Measurements from ENCODE around the gene LYSMD4.

LYSMD4 gene

GRCh38 chr15:99729327-99729726, 3.9 kb downstream of the LYSMD4 start:
- H3K4me1 ChIP-seq (ENCODE audit: control insufficient read depth, insufficient read depth, low read length), result peaks cover 12% of the 10 kb centered on the region
- no peak overlapping the region for H3K9ac ChIP-seq (ENCODE audit: low read depth, low read length)
- H3K27me3 ChIP-seq (ENCODE audit: control insufficient read depth, insufficient read depth, low read length), result peaks cover 9% of the 10 kb centered on the region
- peaks cover 4% of the 10 kb centered on the region for H3K9me3 ChIP-seq (ENCODE audit: control insufficient read depth, insufficient read depth, low read length)
- no peak overlapping the region for H3K4me3 ChIP-seq (ENCODE audit: low read depth, low read length)
- peaks cover 7% of the 10 kb centered on the region for H3K36me3 ChIP-seq (ENCODE audit: control insufficient read depth, insufficient read depth, low read length)

GRCh38 chr15:99728916-99729315, 4.3 kb downstream of the LYSMD4 start:
- Histone ChIP-seq H3K9me3 (ENCODE audit: control insufficient read depth, insufficient read depth, low read length) (peaks cover 4% of the 10 kb centered on the region), H3K4me3 (ENCODE audit: low read depth, low read length) (no peak overlapping the region), H3K9ac (ENCODE audit: low read depth, low read length) (no peak overlapping the region), H3K4me1 (ENCODE audit: control insufficient read depth, insufficient read depth, low read length) (peaks cover 12% of the 10 kb centered on the region), H3K27me3 (ENCODE audit: control insufficient read depth, insufficient read depth, low read length) (peaks cover 9% of the 10 kb centered on the region), H3K36me3 (ENCODE audit: control insufficient read depth, insufficient read depth, low read length) (peaks cover 7% of the 10 kb centered on the region)

DNA sequence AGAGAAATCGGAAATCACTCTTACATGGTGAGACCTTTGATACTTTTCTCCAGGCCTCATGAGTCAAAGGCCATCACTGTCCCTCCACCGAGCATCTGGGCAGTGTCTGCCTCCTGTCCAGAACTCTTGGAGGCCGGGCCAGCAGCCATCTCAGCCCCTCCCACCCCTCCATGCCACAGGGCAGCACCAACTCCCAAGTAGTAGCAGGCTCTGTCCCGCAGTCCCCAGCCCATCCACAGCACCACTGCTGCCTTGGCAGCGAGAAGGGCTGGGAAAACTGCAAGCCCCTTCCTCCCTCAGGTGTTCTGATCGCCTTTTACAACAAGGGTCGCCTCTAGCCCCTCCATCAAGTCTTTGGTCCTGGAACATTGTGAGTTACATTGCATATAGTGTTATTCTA, 5.5 kb downstream of the LYSMD4 start:
- peaks cover 4% of the 10 kb centered on the region for H3K9me3 ChIP-seq (ENCODE audit: control insufficient read depth, insufficient read depth, low read length)
- peaks cover 9% of the 10 kb centered on the region for H3K27me3 ChIP-seq (ENCODE audit: control insufficient read depth, insufficient read depth, low read length)
- no peak overlapping the region for H3K4me3 ChIP-seq (ENCODE audit: low read depth, low read length)
- H3K36me3 ChIP-seq (ENCODE audit: control insufficient read depth, insufficient read depth, low read length), result peaks cover 7% of the 10 kb centered on the region
- peaks cover 12% of the 10 kb centered on the region for H3K4me1 ChIP-seq (ENCODE audit: control insufficient read depth, insufficient read depth, low read length)
- no peak overlapping the region for H3K9ac ChIP-seq (ENCODE audit: low read depth, low read length)

DNA sequence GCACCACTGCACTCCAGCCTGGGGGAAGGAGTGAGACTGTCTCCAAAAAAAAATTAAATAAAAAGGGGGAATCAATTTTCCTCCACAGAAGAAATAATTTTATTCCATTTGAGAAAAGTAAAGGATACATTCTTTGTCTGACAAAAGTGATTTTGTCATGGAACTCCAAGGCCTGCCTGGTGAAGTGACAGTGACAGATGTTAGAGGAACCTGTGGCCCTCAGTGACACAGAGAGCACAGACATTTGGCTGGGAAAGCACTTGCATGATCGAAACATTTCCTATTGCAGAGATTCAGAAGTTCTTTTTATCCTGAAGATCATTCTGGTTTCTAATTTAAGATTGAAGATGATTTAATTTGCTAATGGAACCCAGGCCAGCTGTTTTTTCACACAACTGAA, 5.9 kb downstream of the LYSMD4 start:
- Histone ChIP-seq H3K36me3 (ENCODE audit: control insufficient read depth, insufficient read depth, low read length) (peaks cover 7% of the 10 kb centered on the region), H3K4me3 (ENCODE audit: low read depth, low read length) (no peak overlapping the region), H3K27me3 (ENCODE audit: control insufficient read depth, insufficient read depth, low read length) (peaks cover 7% of the 10 kb centered on the region), H3K9ac (ENCODE audit: low read depth, low read length) (no peak overlapping the region), H3K4me1 (ENCODE audit: control insufficient read depth, insufficient read depth, low read length) (peaks cover 12% of the 10 kb centered on the region), H3K9me3 (ENCODE audit: control insufficient read depth, insufficient read depth, low read length) (peaks cover 4% of the 10 kb centered on the region)

DNA sequence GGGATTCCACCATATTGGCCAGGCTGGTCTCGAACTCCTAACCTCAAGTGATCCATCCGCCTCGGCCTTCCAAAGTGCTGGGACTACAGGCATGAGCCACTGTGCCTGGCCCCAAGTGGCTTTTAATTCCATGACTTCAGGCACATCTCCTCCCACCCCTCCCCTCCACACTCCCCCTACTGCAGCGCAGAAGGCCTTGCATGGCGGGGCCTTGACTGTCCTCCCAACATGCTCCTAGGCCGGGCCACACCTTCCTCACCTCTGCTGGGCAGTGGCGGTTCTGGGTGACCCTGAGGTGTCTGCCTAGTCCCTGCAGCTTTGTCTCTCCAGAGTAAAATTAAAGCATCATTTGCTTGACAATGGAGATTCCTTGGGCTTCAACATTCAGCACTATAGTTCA, 6.9 kb downstream of the LYSMD4 start:
- Histone ChIP-seq H3K4me3 (ENCODE audit: low read depth, low read length) (no peak overlapping the region), H3K9ac (ENCODE audit: low read depth, low read length) (no peak overlapping the region), H3K9me3 (ENCODE audit: control insufficient read depth, insufficient read depth, low read length) (peaks cover 4% of the 10 kb centered on the region), H3K4me1 (ENCODE audit: control insufficient read depth, insufficient read depth, low read length) (peaks cover 6% of the 10 kb centered on the region), H3K27me3 (ENCODE audit: control insufficient read depth, insufficient read depth, low read length) (no peaks in the 10 kb centered on the region), H3K36me3 (ENCODE audit: control insufficient read depth, insufficient read depth, low read length) (peaks cover 7% of the 10 kb centered on the region)

DNA sequence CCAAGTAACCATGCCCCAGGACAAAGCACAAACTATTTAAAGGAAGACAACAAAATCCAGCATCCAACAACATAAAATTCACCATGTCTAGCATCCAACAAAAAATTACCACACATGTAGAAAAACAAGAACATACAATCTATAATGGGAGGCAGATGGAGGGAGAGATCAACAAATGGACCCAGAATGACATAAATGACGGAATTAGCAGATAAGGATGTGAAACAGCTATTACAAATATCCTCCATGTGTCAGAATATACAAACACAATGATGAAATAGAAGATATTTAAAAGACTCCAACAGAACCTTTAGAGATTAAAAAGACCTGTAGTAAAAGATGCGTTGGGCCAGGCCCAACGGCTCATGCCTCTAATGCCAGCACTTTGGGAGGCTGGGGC, 10.8 kb downstream of the LYSMD4 start:
- Histone ChIP-seq H3K9me3 (ENCODE audit: control insufficient read depth, insufficient read depth, low read length) (peaks cover 4% of the 10 kb centered on the region), H3K36me3 (ENCODE audit: control insufficient read depth, insufficient read depth, low read length) (no peaks in the 10 kb centered on the region), H3K4me1 (ENCODE audit: control insufficient read depth, insufficient read depth, low read length) (no peaks in the 10 kb centered on the region), H3K9ac (ENCODE audit: low read depth, low read length) (no peak overlapping the region), H3K4me3 (ENCODE audit: low read depth, low read length) (no peak overlapping the region), H3K27me3 (ENCODE audit: control insufficient read depth, insufficient read depth, low read length) (no peaks in the 10 kb centered on the region)

GRCh38 chr15:99721896-99722295, 11.3 kb downstream of the LYSMD4 start:
- no peak overlapping the region for H3K9ac ChIP-seq (ENCODE audit: low read depth, low read length)
- peaks cover 4% of the 10 kb centered on the region for H3K9me3 ChIP-seq (ENCODE audit: control insufficient read depth, insufficient read depth, low read length)
- H3K4me3 ChIP-seq (ENCODE audit: low read depth, low read length), result no peak overlapping the region
- H3K27me3 ChIP-seq (ENCODE audit: control insufficient read depth, insufficient read depth, low read length), result no peaks in the 10 kb centered on the region
- no peaks in the 10 kb centered on the region for H3K4me1 ChIP-seq (ENCODE audit: control insufficient read depth, insufficient read depth, low read length)
- H3K36me3 ChIP-seq (ENCODE audit: control insufficient read depth, insufficient read depth, low read length), result no peaks in the 10 kb centered on the region

GRCh38 chr15:99721104-99721778, 12.0 kb downstream of the LYSMD4 start:
- no peak overlapping the region for H3K4me3 ChIP-seq (ENCODE audit: low read depth, low read length)
- H3K36me3 ChIP-seq (ENCODE audit: control insufficient read depth, insufficient read depth, low read length), result no peaks in the 10 kb centered on the region
- H3K9ac ChIP-seq (ENCODE audit: low read depth, low read length), result no peak overlapping the region
- no peaks in the 10 kb centered on the region for H3K4me1 ChIP-seq (ENCODE audit: control insufficient read depth, insufficient read depth, low read length)
- H3K27me3 ChIP-seq (ENCODE audit: control insufficient read depth, insufficient read depth, low read length), result no peaks in the 10 kb centered on the region
- peaks cover 4% of the 10 kb centered on the region for H3K9me3 ChIP-seq (ENCODE audit: control insufficient read depth, insufficient read depth, low read length)

DNA sequence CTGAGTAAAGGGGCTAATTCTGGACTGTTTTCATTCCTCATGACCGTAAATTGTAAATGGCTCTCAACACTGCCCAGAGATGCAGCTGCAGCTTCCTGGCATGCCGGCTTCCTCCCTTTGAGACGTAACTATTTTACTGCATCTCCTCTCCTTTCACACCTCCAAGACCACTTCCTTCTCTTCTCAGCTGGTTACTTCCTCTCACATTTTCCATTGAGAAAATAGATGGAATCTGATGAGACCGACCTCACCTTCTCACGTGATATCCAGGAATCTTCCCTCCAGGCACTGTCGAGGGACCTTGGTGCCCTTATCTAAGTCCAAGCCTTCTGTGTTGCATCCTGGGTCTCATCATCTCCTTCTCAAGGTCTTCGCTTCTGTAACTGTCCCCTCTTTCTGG, 12.7 kb downstream of the LYSMD4 start:
- Histone ChIP-seq H3K36me3 (ENCODE audit: control insufficient read depth, insufficient read depth, low read length) (no peaks in the 10 kb centered on the region), H3K4me3 (ENCODE audit: low read depth, low read length) (no peak overlapping the region), H3K9ac (ENCODE audit: low read depth, low read length) (no peak overlapping the region), H3K9me3 (ENCODE audit: control insufficient read depth, insufficient read depth, low read length) (peaks cover 4% of the 10 kb centered on the region), H3K27me3 (ENCODE audit: control insufficient read depth, insufficient read depth, low read length) (no peaks in the 10 kb centered on the region), H3K4me1 (ENCODE audit: control insufficient read depth, insufficient read depth, low read length) (no peaks in the 10 kb centered on the region)

GRCh38 chr15:99719096-99719541, 14.1 kb downstream of the LYSMD4 start:
- no peaks in the 10 kb centered on the region for H3K4me1 ChIP-seq (ENCODE audit: control insufficient read depth, insufficient read depth, low read length)
- H3K9me3 ChIP-seq (ENCODE audit: control insufficient read depth, insufficient read depth, low read length), result no peaks in the 10 kb centered on the region
- no peak overlapping the region for H3K9ac ChIP-seq (ENCODE audit: low read depth, low read length)
- no peaks in the 10 kb centered on the region for H3K36me3 ChIP-seq (ENCODE audit: control insufficient read depth, insufficient read depth, low read length)
- H3K4me3 ChIP-seq (ENCODE audit: low read depth, low read length), result no peak overlapping the region
- no peaks in the 10 kb centered on the region for H3K27me3 ChIP-seq (ENCODE audit: control insufficient read depth, insufficient read depth, low read length)

DNA sequence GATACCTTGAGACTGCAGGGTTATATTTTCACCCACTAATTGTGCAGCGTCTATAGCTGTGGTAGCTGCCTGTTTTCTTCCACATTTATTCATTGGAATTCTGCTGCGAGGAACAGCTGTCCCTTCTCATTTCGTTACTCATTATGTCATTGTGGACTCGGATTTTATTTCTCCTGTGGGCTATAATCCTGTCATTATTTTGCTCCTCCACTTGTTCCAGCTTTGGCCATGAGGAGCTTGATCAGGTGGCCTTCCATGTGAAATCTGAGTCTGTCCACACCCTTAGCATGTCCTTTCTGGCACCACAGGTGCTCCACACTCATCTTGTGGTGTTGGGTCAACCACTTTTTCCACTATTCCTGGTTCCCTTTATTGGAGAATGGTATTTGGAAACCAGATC, 14.8 kb downstream of the LYSMD4 start:
- no peaks in the 10 kb centered on the region for H3K9me3 ChIP-seq (ENCODE audit: control insufficient read depth, insufficient read depth, low read length)
- no peaks in the 10 kb centered on the region for H3K27me3 ChIP-seq (ENCODE audit: control insufficient read depth, insufficient read depth, low read length)
- no peaks in the 10 kb centered on the region for H3K4me1 ChIP-seq (ENCODE audit: control insufficient read depth, insufficient read depth, low read length)
- no peaks in the 10 kb centered on the region for H3K36me3 ChIP-seq (ENCODE audit: control insufficient read depth, insufficient read depth, low read length)
- no peak overlapping the region for H3K9ac ChIP-seq (ENCODE audit: low read depth, low read length)
- no peak overlapping the region for H3K4me3 ChIP-seq (ENCODE audit: low read depth, low read length)

DNA sequence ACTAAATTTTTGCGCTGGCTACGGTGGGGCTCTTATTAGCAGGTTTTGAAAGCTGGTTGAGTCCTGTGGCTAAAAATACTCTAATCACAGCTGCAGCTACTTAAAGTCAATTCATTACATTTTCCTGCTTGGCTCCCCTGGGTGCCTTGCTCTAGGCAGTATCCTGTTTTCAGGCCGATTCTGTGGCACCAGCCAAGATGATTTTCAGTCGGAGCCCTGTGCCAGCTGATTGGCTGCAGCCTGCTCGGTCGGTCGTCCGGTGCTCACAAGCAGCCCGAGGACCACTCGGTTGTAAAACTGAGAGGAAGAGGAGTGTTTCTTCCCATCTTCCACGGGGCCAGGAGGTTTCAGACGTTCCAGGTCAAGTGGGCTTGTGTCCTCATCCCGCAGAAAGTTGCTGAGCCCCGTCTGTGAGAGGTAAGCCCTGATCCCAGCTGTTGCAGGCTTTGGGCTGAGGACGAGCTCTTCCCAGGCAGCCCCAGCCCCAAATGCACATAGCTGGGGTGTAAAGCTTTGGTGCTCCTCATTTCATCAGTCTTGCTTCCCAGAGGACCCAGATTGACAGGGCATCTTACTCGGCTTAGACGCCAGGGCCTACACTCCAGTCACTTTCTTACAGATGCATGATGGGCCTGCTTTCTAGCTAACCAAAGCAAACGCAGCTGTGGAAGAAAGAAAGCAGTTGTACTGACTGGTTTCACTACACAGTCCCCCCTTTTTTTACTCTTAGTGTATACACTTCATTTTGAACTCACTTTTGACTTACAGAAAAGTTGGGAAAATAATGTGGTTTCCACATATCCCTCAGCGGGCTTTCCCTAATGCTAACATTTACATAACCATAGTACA, 15.9 kb downstream of the LYSMD4 start:
- no peaks in the 10 kb centered on the region for H3K27me3 ChIP-seq (ENCODE audit: control insufficient read depth, insufficient read depth, low read length)

More for the DNA sequence above, 15.9 kb downstream of the LYSMD4 start:
- Histone ChIP-seq H3K4me1 (ENCODE audit: control insufficient read depth, insufficient read depth, low read length) (no peaks in the 10 kb centered on the region), H3K9me3 (ENCODE audit: control insufficient read depth, insufficient read depth, low read length) (no peaks in the 10 kb centered on the region), H3K4me3 (ENCODE audit: low read depth, low read length) (no peak overlapping the region), H3K36me3 (ENCODE audit: control insufficient read depth, insufficient read depth, low read length) (peaks cover 3% of the 10 kb centered on the region), H3K9ac (ENCODE audit: low read depth, low read length) (no peak overlapping the region)

Measured in iPS-15b (cell line).